Uterus (tissue), 2 donors: ENCODE measurements around the gene SETDB2.

Experiments used
- CTCF ChIP-seq, 4 experiments: fragments of 200-600 bp in 2 of 4; fragments of 450-650 bp in 2 of 4; sonication (generic) in 2 of 4; IDR thresholded peaks; one replicate each; pipeline ENCODE4 v1.5.1; 2016 to 2019; ENCODE audit warnings: antibody characterized with exemption in 4 of 4, mild to moderate bottlenecking in 2 of 4, moderate library complexity in 1 of 4
- POLR2A ChIP-seq, 2 donors: fragments of 450-650 bp; IDR thresholded peaks; one replicate each; pipeline ENCODE4 v1.6.1; 2016; ENCODE audit warnings: antibody characterized with exemption in 2 of 2, mild to moderate bottlenecking in 1 of 2, moderate library complexity in 1 of 2

- TF ChIP-seq CTCF (IDR thresholded peaks at IDR 0.05): no peak
- no peak for TF ChIP-seq POLR2A (IDR thresholded peaks at IDR 0.05)
Observed at GRCh38 chr13:49499889-49500660, 56.0 kb downstream of the SETDB2 start.
